ENCODE data around the gene VSIG8.

VSIG8 gene

DNA sequence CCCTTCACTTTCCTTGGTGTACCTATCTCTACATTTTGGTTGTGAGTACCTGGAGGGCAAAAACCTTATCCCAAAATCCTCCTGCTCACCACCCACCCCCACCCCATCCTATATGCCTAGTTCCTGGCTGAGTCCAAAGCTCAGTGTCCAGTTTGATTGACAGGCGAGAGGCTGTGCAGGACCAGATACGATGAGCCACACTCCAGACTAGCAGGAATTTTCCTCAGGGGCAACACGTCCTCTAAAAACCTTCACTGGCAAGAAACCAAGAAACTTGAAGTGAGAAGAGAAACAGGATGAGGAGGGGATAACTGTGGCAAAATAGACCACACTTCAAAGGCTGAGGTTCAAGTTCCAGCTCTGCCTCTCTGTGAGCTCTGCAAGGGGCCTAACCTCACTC is 36.9 kb downstream of the VSIG8 start:
- H3K4me3 ChIP-seq (ENCODE audit: control insufficient read depth, low read depth, low read length), result no peak overlapping the region
- TF ChIP-seq CTCF (IDR thresholded peaks at IDR 0.05; ENCODE audit: control insufficient read depth, insufficient read depth, low read depth, low read length, missing control alignments), result no peak
- no peak for DNase-seq (ENCODE audit: low read depth)

- no peak overlapping the region for H3K4me3 ChIP-seq (ENCODE audit: control insufficient read depth, low read depth, low read length)
- DNase-seq (ENCODE audit: low read depth), result no peak
- TF ChIP-seq CTCF (IDR thresholded peaks at IDR 0.05; ENCODE audit: control insufficient read depth, insufficient read depth, low read depth, low read length, missing control alignments), result no peak
These were observed 39.1 kb downstream of the VSIG8 start for GRCh38 chr1:159823406-159823805.

DNA sequence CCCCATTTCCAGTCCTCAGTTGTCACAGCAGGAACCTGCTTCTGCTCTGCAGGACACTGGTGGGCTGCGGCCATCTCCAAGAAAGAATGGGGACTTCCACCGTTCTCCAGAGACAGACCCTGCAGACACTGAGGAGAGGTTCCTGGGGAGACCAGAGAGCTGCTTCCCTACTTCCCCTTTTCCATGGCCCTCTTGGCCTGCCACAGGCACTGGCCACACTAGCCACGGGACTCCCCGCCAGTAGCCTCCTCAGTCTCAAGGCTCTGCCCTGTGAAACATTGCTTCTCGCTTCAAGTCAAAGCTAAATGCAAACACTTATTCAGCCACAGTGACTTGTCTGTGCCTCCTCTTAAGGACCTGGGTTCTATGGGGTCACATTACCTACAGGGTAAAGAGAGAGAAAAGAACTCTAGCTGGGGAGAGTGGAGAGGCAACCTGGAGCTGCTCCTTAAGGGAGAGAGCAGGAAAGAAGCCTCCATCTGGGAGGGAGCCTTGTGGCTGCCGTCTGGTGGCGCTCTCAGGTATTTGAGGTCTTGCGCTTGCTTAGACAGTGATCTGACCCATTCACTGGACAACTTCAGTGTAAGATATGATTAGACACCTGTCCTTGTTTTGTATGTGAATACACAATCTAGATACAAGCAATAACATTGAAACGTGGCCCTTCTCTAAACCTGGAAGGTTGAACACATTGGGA is 41.1 kb downstream of the VSIG8 start:
- no peak for TF ChIP-seq CTCF (IDR thresholded peaks at IDR 0.05; ENCODE audit: control insufficient read depth, insufficient read depth, low read depth, low read length, missing control alignments)
- H3K4me3 ChIP-seq (ENCODE audit: control insufficient read depth, low read depth, low read length), result no peak overlapping the region
- no peak for DNase-seq (ENCODE audit: low read depth)

DNA sequence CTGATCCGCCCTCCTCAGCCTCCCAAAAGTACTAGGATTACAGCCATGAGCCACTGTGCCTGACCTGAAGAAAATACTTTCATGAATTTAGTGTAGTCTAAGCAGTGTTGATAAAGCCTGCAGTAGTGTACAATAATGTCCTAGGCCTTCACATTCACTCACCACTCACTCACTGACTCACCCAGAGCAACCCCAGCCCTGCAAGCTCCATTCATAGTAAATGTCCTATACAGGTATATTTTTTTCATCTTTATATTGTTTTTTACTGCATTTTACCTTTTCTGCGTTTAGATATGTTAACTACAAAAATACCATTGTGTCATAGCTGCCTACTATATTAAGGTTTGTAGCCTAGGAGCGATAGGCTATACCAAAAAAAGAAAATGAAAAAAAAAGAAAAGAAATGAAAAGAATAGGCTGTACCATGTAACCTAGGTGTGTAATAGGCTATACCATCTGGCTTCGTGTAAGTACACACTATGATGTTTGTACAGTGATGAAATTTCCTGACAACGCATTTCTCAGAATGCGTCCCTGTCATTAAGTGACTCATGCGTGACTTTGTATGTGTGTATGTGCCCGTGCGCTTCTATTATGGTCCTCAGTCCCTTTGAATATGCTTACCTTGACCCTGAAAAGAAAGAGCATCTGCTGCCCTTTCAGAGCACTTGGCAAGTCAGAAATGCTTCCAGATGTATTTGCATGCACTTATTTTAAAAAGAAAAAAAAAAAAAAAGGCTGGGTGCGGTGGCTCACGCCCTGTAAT is 45.0 kb downstream of the VSIG8 start:
- no peak overlapping the region for H3K4me3 ChIP-seq (ENCODE audit: control insufficient read depth, low read depth, low read length)
- TF ChIP-seq CTCF (IDR thresholded peaks at IDR 0.05; ENCODE audit: control insufficient read depth, insufficient read depth, low read depth, low read length, missing control alignments), result no peak
- DNase-seq (ENCODE audit: low read depth), result no peak

- DNase-seq (ENCODE audit: low read depth), result no peak
- H3K4me3 ChIP-seq (ENCODE audit: control insufficient read depth, low read depth, low read length), result no peak overlapping the region
- no peak for TF ChIP-seq CTCF (IDR thresholded peaks at IDR 0.05; ENCODE audit: control insufficient read depth, insufficient read depth, low read depth, low read length, missing control alignments)
These were observed 46.5 kb downstream of the VSIG8 start for GRCh38 chr1:159815926-159816325.

DNA sequence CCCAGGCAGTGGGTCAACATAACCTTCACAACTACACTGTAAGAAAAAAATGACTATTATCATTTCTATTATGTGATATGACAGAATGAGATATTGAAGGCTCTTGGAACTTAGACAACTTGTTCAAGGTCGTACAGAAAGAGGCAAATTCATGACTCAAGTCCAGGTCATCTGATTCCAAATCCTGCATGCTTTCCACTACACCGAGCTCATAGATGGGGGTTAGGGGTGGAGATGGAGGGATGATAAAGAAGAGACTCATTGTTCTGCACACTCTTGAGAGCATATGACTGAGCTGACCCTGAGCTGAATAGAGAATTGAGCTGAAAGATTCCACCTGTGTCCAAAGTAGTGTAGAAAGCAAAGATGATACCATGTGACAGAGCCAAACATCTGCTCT is 57.5 kb downstream of the VSIG8 start:
- H3K4me3 ChIP-seq (ENCODE audit: control insufficient read depth, low read depth, low read length), result no peak overlapping the region
- TF ChIP-seq CTCF (IDR thresholded peaks at IDR 0.05; ENCODE audit: control insufficient read depth, insufficient read depth, low read depth, low read length, missing control alignments), result no peak
- no peak for DNase-seq (ENCODE audit: low read depth)

Measured in AG09309 (cell line).